ENCODE data around the gene MAP3K21. TPM values are rescaled to one million over a fixed set of nuclear protein-coding genes. Genes with fewer than 3 reads are reported as not detected.

MAP3K21 gene
- total RNA-seq, 1 donor from 2014 or later: 9.2 TPM

DNA sequence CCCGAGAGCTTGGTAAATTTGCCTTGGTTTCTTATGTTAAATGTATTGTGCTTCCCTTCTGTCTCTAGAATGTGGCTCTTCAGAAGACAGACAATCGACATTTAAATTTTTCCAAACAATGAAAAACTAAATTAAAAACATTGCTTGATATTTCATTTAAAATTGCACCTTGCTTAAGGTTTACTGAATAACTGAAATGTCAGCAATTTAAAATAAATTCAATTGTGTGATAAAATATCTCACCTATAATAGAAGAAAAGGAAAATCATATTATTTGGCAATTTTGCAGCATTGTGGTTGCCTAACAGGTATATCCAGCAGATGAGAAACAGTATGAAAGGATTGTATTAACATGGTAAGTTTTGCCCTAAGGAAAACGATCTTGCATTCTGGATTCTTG is 56.5 kb downstream of the MAP3K21 start:
- Histone ChIP-seq H3K9me3 (no peaks in the 10 kb centered on the region), H3K36me3 (no peaks in the 10 kb centered on the region), H3K4me1 (no peaks in the 10 kb centered on the region), H3K27me3 (ENCODE audit: low read depth) (no peaks in the 10 kb centered on the region), H3K27ac (no peak overlapping the region), H3K4me3 (no peak overlapping the region)
- no peak for TF ChIP-seq CTCF (IDR thresholded peaks at IDR 0.05)
- ATAC-seq (no peak), DNase-seq (no peak)
- intact Hi-C loops (cut with DNase I): no loop called here

GRCh38 chr1:233386336-233386735 is 58.8 kb downstream of the MAP3K21 start:
- DNase-seq: no peak
- H3K27ac ChIP-seq: no peak overlapping the region
- no peaks in the 10 kb centered on the region for H3K27me3 ChIP-seq (ENCODE audit: low read depth)
- intact Hi-C loops (cut with DNase I): no loop called here
- no peak for ATAC-seq
- H3K36me3 ChIP-seq: no peaks in the 10 kb centered on the region
- H3K4me3 ChIP-seq: no peak overlapping the region
- no peak for TF ChIP-seq CTCF (IDR thresholded peaks at IDR 0.05)
- H3K9me3 ChIP-seq: no peaks in the 10 kb centered on the region
- H3K4me1 ChIP-seq: no peaks in the 10 kb centered on the region

- Histone ChIP-seq H3K9me3 (no peaks in the 10 kb centered on the region), H3K27me3 (ENCODE audit: low read depth) (no peaks in the 10 kb centered on the region), H3K4me1 (no peaks in the 10 kb centered on the region), H3K27ac (no peak overlapping the region), H3K36me3 (no peaks in the 10 kb centered on the region), H3K4me3 (no peak overlapping the region)
- DNase-seq: no peak
- intact Hi-C loops (cut with DNase I): no loop called here
- no peak for TF ChIP-seq CTCF (IDR thresholded peaks at IDR 0.05)
- no peak for ATAC-seq
These were observed 60.1 kb downstream of the MAP3K21 start for GRCh38 chr1:233387585-233387984.

GRCh38 chr1:233389169-233389568 is 61.6 kb downstream of the MAP3K21 start:
- H3K27me3 ChIP-seq (ENCODE audit: low read depth): peaks cover 4% of the 10 kb centered on the region

GRCh38 chr1:233389893-233390292 is 62.4 kb downstream of the MAP3K21 start:
- no peak for TF ChIP-seq CTCF (IDR thresholded peaks at IDR 0.05)

More at GRCh38 chr1:233389169-233389568, 61.6 kb downstream of the MAP3K21 start:
- Histone ChIP-seq H3K36me3 (no peaks in the 10 kb centered on the region), H3K4me1 (no peaks in the 10 kb centered on the region), H3K27ac (no peak overlapping the region), H3K4me3 (no peak overlapping the region), H3K9me3 (no peaks in the 10 kb centered on the region)
- ATAC-seq (no peak), DNase-seq (no peak)
- intact Hi-C loops (cut with DNase I): no loop called here
- TF ChIP-seq CTCF (IDR thresholded peaks at IDR 0.05): no peak

More at GRCh38 chr1:233389893-233390292, 62.4 kb downstream of the MAP3K21 start:
- Histone ChIP-seq H3K27ac (no peak overlapping the region), H3K4me1 (no peaks in the 10 kb centered on the region), H3K9me3 (no peaks in the 10 kb centered on the region), H3K27me3 (ENCODE audit: low read depth) (peaks cover 7% of the 10 kb centered on the region), H3K36me3 (no peaks in the 10 kb centered on the region), H3K4me3 (no peak overlapping the region)
- intact Hi-C loops (cut with DNase I): no loop called here
- ATAC-seq (no peak), DNase-seq (no peak)

Measured in lower lobe of right lung (tissue), 2 donors.